HG02678 (cell line): ENCODE data around the gene ADGRD1.
"Not testable (repeated sequence)": the region's sequence is repeated elsewhere in the genome, so short reads cannot be mapped to it uniquely, and the experiment has no call there.

Source experiments
- ATAC-seq: cut with Tn5 transposase; IDR thresholded peaks from one replicate; pipeline ENCODE4 v1.9.1; 2021; ENCODE audit warnings: mild to moderate bottlenecking, moderate library complexity; ENCODE audit not compliant: unreplicated experiment

ADGRD1 gene

GRCh38 chr12:131113568-131114270 lies 160.0 kb downstream of the ADGRD1 start:
- ATAC-seq: no peak

GRCh38 chr12:131114271-131114670 lies 160.6 kb downstream of the ADGRD1 start:
- ATAC-seq: no peak

- no peak for ATAC-seq
These were observed 161.4 kb downstream of the ADGRD1 start for GRCh38 chr12:131114942-131115584.

GRCh38 chr12:131115766-131116467 lies 162.2 kb downstream of the ADGRD1 start:
- ATAC-seq: no peak

GRCh38 chr12:131116468-131117117 lies 162.9 kb downstream of the ADGRD1 start:
- no peak for ATAC-seq

- no peak for ATAC-seq
These were observed 163.9 kb downstream of the ADGRD1 start for GRCh38 chr12:131117438-131118245.

GRCh38 chr12:131118371-131118770 lies 164.7 kb downstream of the ADGRD1 start:
- no peak for ATAC-seq

- not testable (repeated sequence) for ATAC-seq
These were observed 165.6 kb downstream of the ADGRD1 start for GRCh38 chr12:131119345-131119744.

- ATAC-seq: no peak
These were observed 166.2 kb downstream of the ADGRD1 start for GRCh38 chr12:131119936-131120335.

GRCh38 chr12:131120831-131121271 lies 167.1 kb downstream of the ADGRD1 start:
- ATAC-seq: no peak

- ATAC-seq: no peak
These were observed 168.1 kb downstream of the ADGRD1 start for GRCh38 chr12:131121705-131122405.

- ATAC-seq: no peak
These were observed 168.9 kb downstream of the ADGRD1 start for GRCh38 chr12:131122631-131123030.

GRCh38 chr12:131123817-131124216 lies 170.1 kb downstream of the ADGRD1 start:
- ATAC-seq: no peak

GRCh38 chr12:131124487-131125280 lies 171.0 kb downstream of the ADGRD1 start:
- no peak for ATAC-seq

- ATAC-seq: no peak
These were observed 173.0 kb downstream of the ADGRD1 start for GRCh38 chr12:131126662-131127173.

- no peak for ATAC-seq
These were observed 174.8 kb downstream of the ADGRD1 start for GRCh38 chr12:131128556-131128955.

GRCh38 chr12:131128966-131129619 lies 175.4 kb downstream of the ADGRD1 start:
- not testable (repeated sequence) for ATAC-seq

GRCh38 chr12:131129839-131130238 lies 176.1 kb downstream of the ADGRD1 start:
- no peak for ATAC-seq
